ENCODE data around the gene DUOXA2.
A peak's percentile ranks its signal among the peaks of the same experiment; 100 is the strongest.

DUOXA2 gene

GRCh38 chr15:45112143-45112590, 2.0 kb upstream of the DUOXA2 start:
- Histone ChIP-seq H3K36me3 (ENCODE audit: control insufficient read depth in 1 of 2, insufficient read depth in 2 of 2, low read length in 2 of 2) (no peaks in the 10 kb centered on the region), H3K4me3 (ENCODE audit: low read depth in 1 of 2, low read length in 2 of 2) (peak overlapping the region in 1 of 2 donors; percentile 27), H3K4me1 (ENCODE audit: control insufficient read depth in 1 of 2, insufficient read depth in 2 of 2, low read length in 2 of 2) (peaks cover 3 to 39% of the 10 kb centered on the region in 2 donors), H3K27ac (ENCODE audit: low read length) (no peak overlapping the region), H3K27me3 (ENCODE audit: low read depth, low read length) (peaks cover 71% of the 10 kb centered on the region), H3K9me3 (ENCODE audit: control insufficient read depth in 1 of 2, low read length in 2 of 2) (no peaks in the 10 kb centered on the region)

DNA sequence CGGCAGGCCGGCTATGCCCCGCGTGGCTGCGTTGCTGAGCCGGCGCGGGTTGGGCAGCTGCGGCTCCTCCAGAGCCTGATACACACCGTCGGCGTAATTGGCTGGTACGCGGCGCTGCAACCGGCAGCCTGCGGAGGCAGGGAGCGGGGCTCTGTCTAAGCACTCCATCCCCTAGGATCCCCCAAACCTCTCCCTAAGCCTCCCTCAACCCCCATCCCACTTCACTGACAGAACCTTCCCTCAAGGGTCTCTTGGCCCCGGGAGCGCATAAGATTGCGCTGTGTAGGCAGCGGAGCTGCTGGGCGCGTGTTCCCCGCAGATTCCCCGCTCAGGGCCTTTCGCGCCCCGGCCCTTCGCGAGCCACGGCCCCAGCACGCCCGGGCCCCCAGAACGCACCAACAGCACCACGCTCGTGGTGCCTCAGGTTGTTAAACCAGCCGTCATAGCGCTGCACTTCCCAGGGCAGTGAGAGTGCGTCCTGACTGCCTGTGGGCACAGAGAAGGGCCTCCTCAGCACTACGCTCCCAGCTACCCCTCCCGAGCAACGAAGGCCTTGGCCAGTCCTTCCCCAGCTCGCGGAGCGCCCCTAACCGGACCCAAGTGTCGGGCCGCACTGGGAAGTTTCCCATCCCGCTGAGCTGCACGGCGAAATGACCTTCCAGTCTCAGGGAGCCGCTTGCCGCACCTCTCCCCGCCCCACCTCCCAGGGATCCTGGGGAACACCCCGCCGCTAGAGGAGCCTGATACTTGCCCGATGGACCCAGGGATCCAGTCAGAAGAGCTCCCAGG, 1.3 kb upstream of the DUOXA2 start:
- Histone ChIP-seq H3K36me3 (ENCODE audit: control insufficient read depth in 1 of 2, insufficient read depth in 2 of 2, low read length in 2 of 2) (no peaks in the 10 kb centered on the region), H3K27me3 (ENCODE audit: low read depth, low read length) (peaks cover 77% of the 10 kb centered on the region), H3K4me1 (ENCODE audit: control insufficient read depth in 1 of 2, insufficient read depth in 2 of 2, low read length in 2 of 2) (peaks cover 3 to 45% of the 10 kb centered on the region in 2 donors), H3K27ac (ENCODE audit: low read length) (no peak overlapping the region), H3K9me3 (ENCODE audit: control insufficient read depth in 1 of 2, low read length in 2 of 2) (no peaks in the 10 kb centered on the region), H3K4me3 (ENCODE audit: low read depth in 1 of 2, low read length in 2 of 2) (peak overlapping the region in 1 of 2 donors; percentile 27)

DNA sequence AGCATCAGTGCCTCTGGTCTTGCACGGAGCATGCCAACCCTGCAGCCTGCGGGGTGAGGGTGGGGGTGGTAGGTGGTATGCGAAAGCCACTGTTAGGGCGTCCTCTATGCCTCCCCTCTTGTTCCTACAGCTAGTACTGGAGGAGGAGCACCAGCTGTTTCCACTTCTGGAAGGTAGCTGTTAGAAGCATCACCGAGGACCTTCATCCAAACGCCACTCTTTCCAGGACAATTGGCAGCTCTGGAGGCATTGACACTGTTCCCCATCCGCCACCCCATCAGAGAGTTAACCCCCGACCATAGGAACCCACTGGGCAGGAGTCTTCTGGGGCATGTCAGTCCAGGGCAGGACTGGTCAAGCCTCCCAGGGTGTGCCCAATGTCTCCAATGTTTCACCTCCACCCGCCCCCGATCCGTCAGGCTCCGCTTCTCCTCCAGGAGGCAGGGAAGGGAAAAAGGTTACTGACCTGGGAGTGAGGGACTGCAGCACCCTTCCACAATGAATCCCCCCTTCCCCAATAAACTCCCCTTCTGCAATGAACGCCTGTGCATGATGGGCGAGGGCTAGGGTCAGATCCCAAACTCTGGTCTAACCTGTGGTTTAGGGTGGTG, 641 bp upstream of the DUOXA2 start:
- Histone ChIP-seq H3K4me1 (ENCODE audit: control insufficient read depth in 1 of 2, insufficient read depth in 2 of 2, low read length in 2 of 2) (peaks cover 3 to 48% of the 10 kb centered on the region in 2 donors), H3K4me3 (ENCODE audit: low read depth in 1 of 2, low read length in 2 of 2) (no peak overlapping the region), H3K27me3 (ENCODE audit: low read depth, low read length) (peaks cover 80% of the 10 kb centered on the region), H3K27ac (ENCODE audit: low read length) (no peak overlapping the region), H3K9me3 (ENCODE audit: control insufficient read depth in 1 of 2, low read length in 2 of 2) (no peaks in the 10 kb centered on the region), H3K36me3 (ENCODE audit: control insufficient read depth in 1 of 2, insufficient read depth in 2 of 2, low read length in 2 of 2) (no peaks in the 10 kb centered on the region)

- Histone ChIP-seq H3K27me3 (ENCODE audit: low read depth, low read length) (peaks cover 79% of the 10 kb centered on the region), H3K4me3 (ENCODE audit: low read depth in 1 of 2, low read length in 2 of 2) (no peak overlapping the region)
These were observed 592 bp downstream of the DUOXA2 start for GRCh38 chr15:45114751-45115085.

GRCh38 chr15:45115312-45115820, 1.2 kb downstream of the DUOXA2 start:
- peaks cover 73% of the 10 kb centered on the region for H3K27me3 ChIP-seq (ENCODE audit: low read depth, low read length)
- peaks cover 3 to 48% of the 10 kb centered on the region in 2 donors for H3K4me1 ChIP-seq (ENCODE audit: control insufficient read depth in 1 of 2, insufficient read depth in 2 of 2, low read length in 2 of 2)
- no peak overlapping the region for H3K4me3 ChIP-seq (ENCODE audit: low read depth in 1 of 2, low read length in 2 of 2)
- H3K36me3 ChIP-seq (ENCODE audit: control insufficient read depth in 1 of 2, insufficient read depth in 2 of 2, low read length in 2 of 2) = no peaks in the 10 kb centered on the region
- no peak overlapping the region for H3K27ac ChIP-seq (ENCODE audit: low read length)
- no peaks in the 10 kb centered on the region for H3K9me3 ChIP-seq (ENCODE audit: control insufficient read depth in 1 of 2, low read length in 2 of 2)

More at GRCh38 chr15:45114751-45115085, 592 bp downstream of the DUOXA2 start:
- Histone ChIP-seq H3K36me3 (ENCODE audit: control insufficient read depth in 1 of 2, insufficient read depth in 2 of 2, low read length in 2 of 2) (no peaks in the 10 kb centered on the region), H3K4me1 (ENCODE audit: control insufficient read depth in 1 of 2, insufficient read depth in 2 of 2, low read length in 2 of 2) (peaks cover 3 to 48% of the 10 kb centered on the region in 2 donors), H3K27ac (ENCODE audit: low read length) (no peak overlapping the region), H3K9me3 (ENCODE audit: control insufficient read depth in 1 of 2, low read length in 2 of 2) (no peaks in the 10 kb centered on the region)

DNA sequence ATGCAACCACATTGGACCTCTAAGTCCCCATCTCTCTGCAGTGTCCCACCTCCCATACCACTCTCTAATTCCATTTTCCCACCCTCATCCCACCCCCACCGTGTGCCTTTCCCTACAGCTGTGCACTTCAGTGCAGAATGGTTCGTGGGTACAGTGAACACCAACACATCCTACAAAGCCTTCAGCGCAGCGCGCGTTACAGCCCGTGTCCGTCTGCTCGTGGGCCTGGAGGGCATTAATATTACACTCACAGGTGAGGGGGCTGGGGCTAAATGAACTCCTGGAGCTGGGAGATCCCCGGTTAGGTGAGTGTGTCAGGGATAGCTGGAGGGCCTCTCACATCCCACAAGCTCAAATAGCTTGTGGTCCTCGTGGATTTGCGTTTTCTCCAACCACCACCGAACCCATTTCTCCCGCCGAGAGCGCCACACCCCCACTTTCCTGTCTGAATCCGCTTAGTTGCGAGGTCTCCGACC, 1.9 kb downstream of the DUOXA2 start:
- no peak overlapping the region for H3K27ac ChIP-seq (ENCODE audit: low read length)
- H3K9me3 ChIP-seq (ENCODE audit: control insufficient read depth in 1 of 2, low read length in 2 of 2) = no peaks in the 10 kb centered on the region
- H3K27me3 ChIP-seq (ENCODE audit: low read depth, low read length) = peaks cover 70% of the 10 kb centered on the region
- peaks cover 3 to 48% of the 10 kb centered on the region in 2 donors for H3K4me1 ChIP-seq (ENCODE audit: control insufficient read depth in 1 of 2, insufficient read depth in 2 of 2, low read length in 2 of 2)
- H3K4me3 ChIP-seq (ENCODE audit: low read depth in 1 of 2, low read length in 2 of 2) = no peak overlapping the region
- H3K36me3 ChIP-seq (ENCODE audit: control insufficient read depth in 1 of 2, insufficient read depth in 2 of 2, low read length in 2 of 2) = no peaks in the 10 kb centered on the region

- H3K4me1 ChIP-seq (ENCODE audit: control insufficient read depth in 1 of 2, insufficient read depth in 2 of 2, low read length in 2 of 2) = peaks cover 3 to 47% of the 10 kb centered on the region in 2 donors
- H3K27me3 ChIP-seq (ENCODE audit: low read depth, low read length) = peaks cover 69% of the 10 kb centered on the region
- no peak overlapping the region for H3K27ac ChIP-seq (ENCODE audit: low read length)
- peak overlapping the region in 1 of 2 donors; percentile 34 for H3K4me3 ChIP-seq (ENCODE audit: low read depth in 1 of 2, low read length in 2 of 2)
- H3K36me3 ChIP-seq (ENCODE audit: control insufficient read depth in 1 of 2, insufficient read depth in 2 of 2, low read length in 2 of 2) = no peaks in the 10 kb centered on the region
- no peaks in the 10 kb centered on the region for H3K9me3 ChIP-seq (ENCODE audit: control insufficient read depth in 1 of 2, low read length in 2 of 2)
These were observed 2.6 kb downstream of the DUOXA2 start for GRCh38 chr15:45116482-45117307.

- Histone ChIP-seq H3K9me3 (ENCODE audit: control insufficient read depth in 1 of 2, low read length in 2 of 2) (no peaks in the 10 kb centered on the region), H3K27me3 (ENCODE audit: low read depth, low read length) (peaks cover 61% of the 10 kb centered on the region), H3K4me3 (ENCODE audit: low read depth in 1 of 2, low read length in 2 of 2) (peak overlapping the region; percentile 7 to 49), H3K27ac (ENCODE audit: low read length) (no peak overlapping the region), H3K4me1 (ENCODE audit: control insufficient read depth in 1 of 2, insufficient read depth in 2 of 2, low read length in 2 of 2) (peaks cover 3 to 39% of the 10 kb centered on the region in 2 donors), H3K36me3 (ENCODE audit: control insufficient read depth in 1 of 2, insufficient read depth in 2 of 2, low read length in 2 of 2) (no peaks in the 10 kb centered on the region)
These were observed 3.4 kb downstream of the DUOXA2 start for GRCh38 chr15:45117308-45118130.

- peaks cover 3 to 32% of the 10 kb centered on the region in 2 donors for H3K4me1 ChIP-seq (ENCODE audit: control insufficient read depth in 1 of 2, insufficient read depth in 2 of 2, low read length in 2 of 2)
- H3K27me3 ChIP-seq (ENCODE audit: low read depth, low read length) = peaks cover 54% of the 10 kb centered on the region
- H3K36me3 ChIP-seq (ENCODE audit: control insufficient read depth in 1 of 2, insufficient read depth in 2 of 2, low read length in 2 of 2) = no peaks in the 10 kb centered on the region
- peak overlapping the region; percentile 7 to 49 for H3K4me3 ChIP-seq (ENCODE audit: low read depth in 1 of 2, low read length in 2 of 2)
- H3K9me3 ChIP-seq (ENCODE audit: control insufficient read depth in 1 of 2, low read length in 2 of 2) = no peaks in the 10 kb centered on the region
- no peak overlapping the region for H3K27ac ChIP-seq (ENCODE audit: low read length)
These were observed 4.0 kb downstream of the DUOXA2 start for GRCh38 chr15:45118131-45118588.

- H3K36me3 ChIP-seq (ENCODE audit: control insufficient read depth in 1 of 2, insufficient read depth in 2 of 2, low read length in 2 of 2) = no peaks in the 10 kb centered on the region
- H3K27ac ChIP-seq (ENCODE audit: low read length) = no peak overlapping the region
- H3K9me3 ChIP-seq (ENCODE audit: control insufficient read depth in 1 of 2, low read length in 2 of 2) = no peaks in the 10 kb centered on the region
- peaks cover 46% of the 10 kb centered on the region for H3K27me3 ChIP-seq (ENCODE audit: low read depth, low read length)
- H3K4me3 ChIP-seq (ENCODE audit: low read depth in 1 of 2, low read length in 2 of 2) = no peak overlapping the region
- peaks cover under 1 to 28% of the 10 kb centered on the region in 2 donors for H3K4me1 ChIP-seq (ENCODE audit: control insufficient read depth in 1 of 2, insufficient read depth in 2 of 2, low read length in 2 of 2)
These were observed 4.9 kb downstream of the DUOXA2 start for GRCh38 chr15:45118996-45119395.

All from muscle layer of duodenum (tissue), 2 donors.